HG03521 (cell line): ENCODE data around the gene ARHGEF9.
"Not testable (repeated sequence)": the region's sequence is repeated elsewhere in the genome, so short reads cannot be mapped to it uniquely, and the experiment has no call there.

ENCODE experiments used
- ATAC-seq: cut with Tn5 transposase; IDR thresholded peaks from one replicate; pipeline ENCODE4 v1.9.1; 2021; ENCODE audit warnings: mild to moderate bottlenecking, moderate library complexity; ENCODE audit not compliant: unreplicated experiment

The ARHGEF9 gene

DNA sequence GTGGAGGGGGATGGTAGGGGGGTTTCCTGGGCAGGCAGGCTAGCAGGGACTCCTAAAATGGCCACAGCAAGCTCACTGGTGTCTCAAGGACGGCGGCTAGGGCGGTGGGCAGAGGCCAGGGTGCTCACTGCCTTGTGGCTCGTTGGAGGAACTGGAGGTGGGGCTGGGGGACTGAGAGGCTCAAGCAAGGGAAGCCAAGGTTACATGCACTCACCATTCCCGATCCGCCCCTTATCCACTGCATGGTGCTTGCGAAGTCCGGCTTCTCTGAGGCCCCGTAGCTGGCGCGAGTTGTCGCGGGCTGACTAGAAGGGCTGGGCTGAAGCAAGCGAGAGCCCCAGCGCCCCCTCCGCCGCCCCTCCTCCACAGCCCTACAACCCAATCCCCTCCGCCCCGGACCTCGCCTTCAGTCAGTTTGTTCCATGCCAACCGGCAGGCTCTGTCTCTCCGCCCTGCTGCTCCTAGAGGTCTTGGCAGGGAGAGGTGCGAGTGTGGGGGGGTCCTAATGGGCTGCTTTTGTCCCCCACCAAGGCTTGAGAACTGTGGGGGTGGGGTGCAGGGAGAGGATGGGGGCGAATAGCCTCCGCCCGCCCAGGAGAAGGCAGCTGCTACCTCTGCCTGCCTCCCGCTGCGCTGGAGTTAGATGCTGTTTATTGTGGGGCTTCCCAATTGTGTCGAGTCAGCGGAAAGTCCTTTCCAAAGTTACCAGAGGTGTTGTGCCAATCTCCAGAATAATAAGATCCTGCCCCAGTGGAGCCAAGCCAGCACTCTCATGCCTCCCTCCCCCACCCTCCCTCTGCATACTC, at the start of gene ARHGEF9:
Gene ARHGEF9, minus strand, starts transcription at position 313 of the 806 bp plus-strand sequence. Its CDS starts 69 bp downstream, at position 244.
- no peak for ATAC-seq

DNA sequence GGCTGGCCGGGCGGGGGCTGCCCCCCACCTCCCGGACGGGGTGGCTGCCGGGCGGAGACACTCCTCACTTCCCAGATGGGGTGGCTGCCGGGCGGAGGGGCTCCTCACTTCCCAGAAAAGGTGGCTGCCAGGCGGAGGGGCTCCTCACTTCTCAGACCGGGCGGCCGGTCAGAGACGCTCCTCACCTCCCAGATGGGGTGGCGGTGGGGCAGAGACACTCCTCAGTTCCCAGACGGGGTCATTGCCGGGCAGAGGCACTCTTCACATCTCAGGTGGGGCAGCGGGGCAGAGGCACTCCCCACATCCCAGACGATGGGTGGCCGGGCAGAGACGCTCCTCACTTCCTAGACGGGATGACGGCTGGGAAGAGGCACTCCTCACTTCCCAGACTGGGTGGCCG, 40.4 kb upstream of the ARHGEF9 start:
- not testable (repeated sequence) for ATAC-seq

DNA sequence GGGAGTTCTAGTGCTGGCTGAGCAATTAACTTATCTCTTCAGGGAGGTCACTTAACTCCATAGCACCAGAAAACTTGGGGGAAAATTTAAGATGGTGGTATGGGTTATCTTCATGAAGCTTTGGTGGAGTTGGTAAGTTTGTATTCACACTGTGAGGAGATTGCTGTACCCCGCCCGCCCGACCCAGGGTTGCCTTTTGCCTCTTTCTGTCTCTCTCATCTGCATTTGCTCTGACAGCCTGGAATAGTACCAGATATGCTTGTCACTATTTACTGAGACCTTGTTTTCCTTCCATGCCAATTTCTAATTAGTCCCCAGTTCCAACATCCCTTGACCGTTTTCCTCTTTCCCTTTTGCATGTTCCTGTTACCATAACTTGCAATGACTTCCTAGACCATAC, 33.1 kb upstream of the ARHGEF9 start:
- ATAC-seq = no peak

DNA sequence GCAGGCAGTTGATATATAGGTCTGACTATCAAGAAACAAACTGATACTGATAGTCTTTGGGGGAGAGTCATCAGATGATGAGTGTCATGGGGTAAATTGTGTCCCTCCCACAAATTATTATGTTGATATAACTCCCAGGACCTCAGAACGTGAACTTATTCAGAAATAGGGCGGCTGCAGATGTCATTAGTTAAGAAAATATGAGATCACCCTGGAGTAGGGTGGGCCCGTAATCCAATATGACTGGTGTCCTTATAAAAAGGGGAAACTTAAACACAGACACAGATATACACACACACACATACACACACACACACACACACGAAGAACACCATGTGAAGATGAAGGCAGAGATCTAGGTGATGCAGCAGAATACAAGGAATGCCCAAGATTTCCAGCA, 32.7 kb upstream of the ARHGEF9 start:
- ATAC-seq = no peak

DNA sequence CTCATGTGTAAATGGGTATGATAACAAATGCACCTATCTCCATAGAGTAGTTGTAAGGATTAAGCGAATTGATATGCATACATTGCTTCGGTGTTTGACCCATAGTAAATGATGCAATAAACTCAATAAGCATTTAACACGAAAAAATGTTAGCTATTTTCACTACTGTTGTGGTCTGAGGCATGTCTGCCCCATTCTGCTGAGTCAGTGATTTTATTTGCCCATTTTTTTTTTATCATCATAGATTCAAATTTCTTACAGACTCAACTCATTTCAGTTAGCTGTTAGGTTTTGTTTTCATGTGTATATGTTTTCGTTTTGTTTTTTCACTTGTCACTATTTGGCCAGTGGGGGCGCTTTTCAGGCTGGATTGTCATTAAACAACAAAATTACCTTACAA, 27.8 kb upstream of the ARHGEF9 start:
- no peak for ATAC-seq

DNA sequence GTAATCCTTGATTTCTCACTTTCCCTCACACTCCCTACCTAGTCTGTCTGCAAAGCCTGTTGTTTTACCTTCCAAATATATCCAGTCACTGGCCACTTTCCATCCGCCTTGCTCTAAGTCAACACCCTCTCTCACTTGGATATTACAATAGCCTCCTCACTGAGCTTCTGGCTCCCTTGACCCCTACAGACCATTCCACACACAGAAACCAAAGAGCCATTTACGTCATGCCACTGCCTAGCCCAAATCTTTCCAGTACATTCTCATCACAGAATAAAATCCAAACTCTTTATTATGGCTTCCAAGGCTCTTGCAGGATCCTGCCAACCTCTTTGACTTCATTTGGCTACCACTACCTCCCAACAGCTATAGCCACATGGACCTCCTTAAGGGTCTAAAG, 25.7 kb upstream of the ARHGEF9 start:
- ATAC-seq = no peak

DNA sequence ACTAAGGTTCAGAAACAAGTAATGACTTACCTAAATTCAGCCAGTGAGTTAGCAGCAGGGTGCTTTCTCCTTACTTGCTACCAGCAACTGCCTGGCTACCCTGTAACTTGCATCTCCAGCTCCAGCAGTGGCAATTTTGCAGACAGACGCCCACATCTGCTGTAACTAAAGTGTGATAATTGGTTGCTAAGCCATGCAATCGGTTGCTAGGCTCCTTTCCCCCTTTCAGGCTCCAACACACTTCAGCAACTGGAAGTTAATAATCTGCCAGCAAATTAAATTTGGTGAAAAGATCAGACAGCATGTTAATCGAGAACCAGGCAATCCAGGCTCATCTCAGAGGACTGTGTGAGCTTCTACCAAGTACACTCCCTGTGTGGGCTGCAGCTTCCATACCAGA, 24.2 kb upstream of the ARHGEF9 start:
- ATAC-seq = no peak

DNA sequence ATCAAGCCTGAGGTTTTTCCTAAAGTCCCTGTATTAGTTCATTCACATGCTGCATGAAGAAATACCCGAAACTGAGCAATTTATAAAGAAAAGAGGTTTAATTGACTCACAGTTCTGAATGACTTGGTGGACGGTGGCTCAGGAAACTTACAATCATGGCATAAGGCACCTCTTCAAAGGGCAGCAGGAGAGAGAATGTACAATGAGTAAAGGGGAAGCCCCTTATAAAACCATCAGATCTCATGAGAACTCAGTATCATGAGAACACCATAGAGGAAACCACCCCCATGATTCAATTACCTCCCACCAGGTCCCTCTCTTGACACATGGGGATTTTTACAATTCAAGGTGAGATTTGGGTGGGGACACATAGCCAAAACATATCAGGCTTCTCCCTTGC, 10.4 kb upstream of the ARHGEF9 start:
- not testable (repeated sequence) for ATAC-seq

DNA sequence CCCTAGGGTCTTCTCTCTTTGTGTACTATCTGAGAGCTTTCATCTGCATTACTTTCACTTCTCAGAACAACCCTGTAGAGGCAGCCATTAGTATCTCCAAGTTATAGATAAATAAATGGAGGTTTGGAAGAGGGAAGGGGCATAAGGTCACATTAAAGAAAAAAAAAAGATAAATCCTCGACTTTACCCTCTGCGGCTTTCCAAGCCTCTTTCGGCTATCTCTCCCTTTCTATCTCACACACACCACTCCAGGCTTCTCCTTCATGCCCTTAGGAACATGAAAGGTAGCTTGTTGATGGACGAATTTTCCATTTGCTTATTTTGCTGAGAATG, 660 bp upstream of the ARHGEF9 start:
- no peak for ATAC-seq

DNA sequence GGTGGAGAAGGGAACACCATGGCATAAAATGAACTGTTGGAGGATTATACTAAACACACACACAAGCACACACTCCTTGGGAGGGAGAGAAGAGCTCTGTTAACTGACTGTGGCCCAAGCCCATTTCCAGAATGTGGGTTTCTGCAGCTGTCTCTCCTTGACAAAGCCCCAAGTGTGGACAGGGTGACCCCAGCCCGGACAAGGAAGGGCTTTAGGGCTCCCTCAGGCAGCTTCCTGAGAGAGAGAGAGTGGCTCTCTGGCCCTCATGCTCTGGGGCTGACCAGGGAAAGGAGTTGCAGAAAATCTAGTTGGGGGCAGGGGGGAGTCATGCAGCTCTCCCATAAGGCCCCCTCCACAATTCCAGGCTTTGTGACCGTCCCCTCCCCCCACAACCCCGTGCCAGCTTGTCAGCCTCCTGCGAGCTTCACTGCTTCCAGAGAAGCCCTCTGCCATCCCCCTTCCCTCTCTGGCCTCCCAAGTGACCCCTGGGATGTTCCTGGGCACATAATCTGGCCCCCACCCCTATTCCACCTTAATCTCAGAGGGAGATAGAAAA, 590 bp downstream of the ARHGEF9 start:
- no peak for ATAC-seq

DNA sequence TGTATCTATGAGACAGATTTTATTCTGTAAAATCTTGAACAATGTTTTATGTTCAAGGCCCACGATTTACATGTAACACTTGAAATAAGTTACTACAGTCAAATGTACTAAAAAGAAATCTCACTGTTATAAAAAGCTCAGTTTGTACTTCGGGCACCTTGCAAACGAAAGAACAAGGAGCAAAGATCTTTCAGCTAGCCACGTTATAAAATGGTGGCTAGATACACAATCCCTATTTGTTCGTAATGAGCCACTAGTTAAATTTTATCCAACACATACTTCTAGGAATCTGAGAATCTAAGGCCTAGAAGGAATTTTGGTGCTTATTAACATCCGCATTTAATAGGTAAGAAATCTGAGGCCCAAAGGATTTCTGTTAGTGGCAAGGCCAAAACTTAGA, 2.5 kb downstream of the ARHGEF9 start:
- ATAC-seq = no peak

DNA sequence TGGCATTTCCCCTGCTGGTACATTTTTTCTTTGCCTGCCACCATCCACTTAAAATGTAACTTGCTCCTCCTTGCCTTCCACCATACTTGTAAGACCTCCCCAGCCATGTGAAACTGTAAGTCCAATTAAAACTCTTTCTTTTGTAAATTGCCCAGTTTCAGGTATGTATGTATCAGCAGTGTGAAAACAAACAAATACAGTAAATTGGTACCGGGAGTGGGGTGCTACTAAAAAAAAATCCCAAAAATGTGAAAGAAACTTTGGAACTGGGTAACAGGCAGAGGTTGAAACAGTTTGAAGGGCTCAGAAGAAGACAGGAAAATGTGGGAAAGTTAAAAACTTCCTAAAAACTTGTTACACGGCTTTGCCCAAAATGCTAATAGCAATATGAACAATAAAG, 16.3 kb downstream of the ARHGEF9 start:
- ATAC-seq = no peak

DNA sequence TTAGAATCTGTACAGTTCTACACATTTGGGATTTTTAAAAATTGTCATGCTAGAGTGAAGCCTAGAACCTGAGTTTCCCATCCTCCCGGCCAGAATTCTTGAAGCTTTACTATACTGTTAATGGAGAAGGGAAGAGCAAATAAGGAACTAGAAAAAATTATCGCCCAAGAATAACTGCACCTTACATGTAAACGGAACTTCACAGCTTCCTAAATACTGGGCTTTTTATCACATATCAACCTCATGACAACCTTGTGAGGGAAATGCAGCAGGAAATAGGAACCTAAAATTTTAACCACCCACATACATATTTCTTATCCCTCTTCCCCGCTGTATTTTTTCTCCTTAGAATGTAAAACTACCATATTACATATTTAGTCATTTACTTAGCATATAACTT, 19.3 kb downstream of the ARHGEF9 start:
- ATAC-seq = no peak

DNA sequence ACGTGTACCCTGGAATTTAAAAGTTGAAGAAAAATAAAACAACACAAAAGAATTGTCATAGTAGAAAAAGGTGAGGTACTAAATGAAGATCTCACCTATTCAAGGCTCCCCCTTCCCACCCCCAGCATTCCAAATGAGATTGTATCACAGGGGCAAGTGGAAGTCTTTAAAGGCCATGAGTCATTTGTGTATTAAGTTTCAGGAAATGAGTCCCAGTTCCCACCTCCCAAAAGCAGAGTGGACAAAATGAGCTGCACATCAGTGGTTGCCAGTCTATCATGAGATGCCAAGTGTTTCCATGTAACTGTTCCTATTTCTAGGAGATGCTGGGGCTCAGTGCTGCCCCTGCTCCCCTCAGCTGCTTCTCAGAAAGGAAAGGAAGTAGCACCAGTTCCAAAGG, 20.1 kb downstream of the ARHGEF9 start:
- no peak for ATAC-seq

DNA sequence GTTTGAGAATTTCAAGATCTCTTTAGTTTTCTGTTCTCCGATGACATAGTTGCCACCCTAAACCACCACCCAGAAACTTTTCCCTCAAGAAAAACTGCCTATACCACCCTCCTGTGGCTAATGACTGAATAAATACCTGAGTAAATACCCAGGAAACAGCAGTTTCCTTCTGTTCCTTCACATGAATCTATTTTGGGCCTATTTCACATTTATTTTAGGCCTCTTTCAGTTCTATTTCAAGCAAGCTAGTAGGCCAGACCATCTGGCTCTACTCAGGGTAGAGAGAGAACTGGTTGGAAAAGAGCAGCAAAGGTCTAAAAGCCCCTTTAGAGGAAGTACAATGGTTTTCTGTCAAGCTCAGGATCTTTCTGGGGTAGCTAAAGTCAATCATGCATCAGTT, 23.4 kb downstream of the ARHGEF9 start:
- peak; percentile 65 for ATAC-seq

DNA sequence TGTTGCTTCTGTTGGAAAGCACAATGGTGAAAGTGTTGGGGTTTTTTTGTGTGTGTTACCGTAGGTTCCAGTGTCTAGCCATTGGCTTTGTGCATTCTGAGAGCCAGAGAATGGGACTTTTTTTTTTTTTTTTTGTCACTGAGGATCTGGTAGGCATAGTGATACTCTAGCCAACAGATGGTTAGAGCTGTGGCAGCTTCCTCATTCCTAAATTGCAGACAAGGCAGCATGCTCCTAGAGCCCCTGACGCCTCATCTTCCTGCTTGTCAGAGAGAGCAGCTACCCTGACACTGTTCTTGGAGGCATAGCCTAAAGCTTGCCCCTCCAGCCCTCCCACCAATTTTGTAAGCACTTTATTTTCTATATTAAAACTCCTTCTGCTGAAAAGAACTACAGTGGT, 27.0 kb downstream of the ARHGEF9 start:
- no peak for ATAC-seq

DNA sequence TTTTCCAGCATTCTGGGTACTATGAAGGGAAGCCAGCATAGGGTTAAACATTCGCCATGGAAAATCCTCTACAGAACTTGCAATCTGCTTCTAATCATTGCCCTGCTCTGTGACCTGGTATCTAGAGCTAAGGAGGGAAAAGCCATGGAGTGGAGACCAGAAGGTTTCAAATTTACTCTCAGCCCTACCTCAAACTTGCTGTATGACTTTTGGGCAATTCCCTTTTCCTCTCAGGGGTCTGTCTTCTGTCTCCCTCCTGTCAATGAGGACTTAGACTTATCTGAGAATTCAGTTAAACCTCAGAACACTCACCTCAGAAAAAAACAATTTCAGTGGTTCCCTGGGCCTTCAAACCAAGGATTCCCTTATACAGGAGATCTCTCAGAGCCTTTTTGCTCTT, 29.1 kb downstream of the ARHGEF9 start:
- ATAC-seq = no peak

DNA sequence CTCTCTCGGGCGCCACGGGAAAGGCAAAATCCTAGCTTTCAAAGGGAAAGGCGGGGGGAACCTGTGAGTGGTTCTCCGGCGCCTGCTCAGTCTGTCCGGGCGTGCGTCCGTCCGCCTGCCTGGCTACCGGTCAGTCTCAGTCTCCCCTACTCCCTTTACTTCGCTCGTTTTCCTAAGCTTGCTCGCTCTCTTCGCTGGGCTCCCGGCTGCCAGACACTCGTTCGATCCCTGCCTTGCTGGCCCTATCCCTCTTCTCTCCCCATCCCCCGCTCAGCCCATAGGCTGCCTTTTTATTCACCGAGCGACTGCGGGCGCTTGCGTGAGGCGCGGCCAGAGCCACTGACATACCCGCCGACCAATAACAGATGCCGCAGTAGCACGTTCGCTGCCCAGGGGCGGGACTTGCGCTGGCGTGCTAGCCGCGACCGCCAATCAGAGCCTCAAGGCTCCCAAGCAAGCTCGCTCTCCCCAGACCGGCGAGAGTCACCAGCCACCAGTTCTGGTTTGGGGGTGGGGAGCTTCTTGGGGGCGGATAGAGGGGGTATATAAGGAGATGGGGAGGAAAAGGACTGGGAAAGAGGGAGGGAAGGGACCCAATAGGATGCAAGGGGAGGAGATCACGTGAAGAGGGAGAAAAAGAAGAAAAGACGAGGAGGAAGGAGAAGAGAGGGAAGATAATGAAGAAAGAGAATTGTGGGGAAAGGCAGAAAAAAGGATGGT, 30.0 kb downstream of the ARHGEF9 start:
- peak; percentile 96 for ATAC-seq

DNA sequence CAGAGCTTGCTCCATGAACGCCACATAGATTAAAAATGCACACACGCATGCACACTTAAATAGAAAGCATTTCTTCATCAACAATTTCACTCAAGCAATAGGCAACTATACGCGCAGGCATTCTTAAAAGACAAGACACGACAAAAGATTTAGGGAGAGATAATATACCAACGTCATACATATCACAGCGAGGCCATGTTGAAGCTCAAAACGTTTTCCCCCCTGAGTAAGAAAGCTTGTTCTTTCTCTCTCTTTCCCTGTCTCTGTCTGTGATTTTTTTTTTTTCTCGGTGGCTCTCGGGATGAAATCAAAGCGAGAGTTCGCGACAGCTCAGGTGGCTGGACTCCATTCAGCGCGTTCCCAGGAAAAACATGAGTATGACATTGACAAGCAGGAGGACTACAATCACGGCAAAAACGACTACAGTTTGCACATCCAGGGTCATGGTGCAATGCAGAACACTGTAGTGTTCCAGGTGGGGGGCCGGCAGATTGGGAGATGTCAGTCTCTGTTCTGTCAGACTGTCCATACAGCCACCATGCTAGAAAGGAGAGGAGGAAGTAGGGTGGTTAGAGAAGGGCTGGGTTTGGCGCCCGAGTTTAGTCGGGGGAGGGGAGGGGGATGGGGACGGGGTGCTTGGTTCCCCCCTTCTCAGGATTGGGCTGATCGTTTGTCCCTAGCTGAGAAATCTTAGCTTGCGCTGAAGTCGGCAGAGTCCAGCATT, 30.7 kb downstream of the ARHGEF9 start:
- ATAC-seq = peak; percentile 24

DNA sequence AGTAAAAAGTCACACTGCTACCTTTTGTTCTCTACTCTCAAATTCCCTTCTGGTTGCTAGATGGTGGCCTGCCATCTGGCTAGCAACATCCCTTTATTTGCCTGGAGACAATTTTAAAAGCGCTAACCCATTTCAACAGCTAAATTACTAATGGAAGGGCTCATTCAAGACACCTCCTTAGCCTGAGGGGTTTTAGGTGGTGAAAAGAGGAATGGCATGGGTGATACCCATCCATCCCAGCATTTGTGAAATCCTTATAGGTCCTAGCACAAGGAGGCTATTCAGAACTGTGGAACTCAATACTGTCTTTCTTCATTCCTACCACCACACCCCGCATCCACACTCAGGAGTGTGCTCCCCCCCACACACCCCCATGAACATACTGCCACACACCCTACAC, 33.5 kb downstream of the ARHGEF9 start:
- no peak for ATAC-seq

DNA sequence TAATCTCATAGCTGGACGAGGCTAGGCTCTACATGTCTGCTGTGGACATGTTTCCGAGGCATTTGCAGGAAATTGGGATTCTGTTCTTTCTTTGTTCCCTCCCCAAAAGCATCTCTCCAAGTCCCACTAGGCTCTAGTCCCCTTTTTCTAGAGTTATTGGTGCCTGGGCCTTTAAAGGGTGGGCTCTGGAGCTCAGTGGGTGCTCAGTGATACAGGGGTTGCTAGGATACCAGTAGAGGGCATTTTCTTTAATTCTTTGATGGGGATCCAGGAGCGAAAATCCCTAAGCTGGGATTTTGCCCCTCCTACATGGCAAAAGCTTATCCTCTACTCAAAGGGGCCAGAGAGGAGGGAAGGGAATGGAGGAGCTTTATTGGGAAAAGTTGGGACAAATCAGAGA, 34.2 kb downstream of the ARHGEF9 start:
- ATAC-seq = no peak

DNA sequence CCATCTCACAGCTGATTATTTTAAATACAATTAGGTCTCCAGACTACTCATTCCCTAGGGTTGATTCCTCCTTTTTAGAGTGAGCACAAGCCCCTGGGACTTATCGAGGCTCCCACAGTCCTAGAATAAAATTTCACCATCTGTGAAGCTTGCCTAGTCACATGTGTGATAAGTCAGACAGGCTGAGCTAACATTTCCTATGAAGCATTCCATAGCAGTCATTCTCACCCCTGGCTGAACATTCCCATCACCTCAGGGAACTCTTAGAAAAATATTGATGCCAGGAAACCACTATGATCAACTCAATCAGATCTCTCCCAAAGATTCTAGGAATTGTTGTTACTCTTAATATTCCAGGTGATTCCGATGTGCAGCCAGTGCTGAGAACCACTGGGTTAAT, 37.7 kb downstream of the ARHGEF9 start:
- ATAC-seq = no peak
